NCI-H2196 (cell line): ENCODE results near the gene DDX11.
"Not testable (repeated sequence)": the region's sequence is repeated elsewhere in the genome, so short reads cannot be mapped to it uniquely, and the experiment has no call there.

ENCODE experiments used
- DNase-seq: peaks from one replicate; lab custom pipeline; 2025; ENCODE audit not compliant: unreplicated experiment; lab: John Stamatoyannopoulos, UW

DDX11 gene

GRCh38 chr12:31073527-31074332, at the start of gene DDX11:
TSS of gene DDX11 (plus strand) at chr12:31073860. CDS start at chr12:31078394, 4,534 bp downstream.
- peak; percentile 90 for DNase-seq

- no peak for DNase-seq
Observed at GRCh38 chr12:31026202-31026601, 47.5 kb upstream of the DDX11 start.

- DNase-seq: not testable (repeated sequence)
Observed at GRCh38 chr12:31027006-31027405, 46.7 kb upstream of the DDX11 start.

GRCh38 chr12:31029468-31029867, 44.2 kb upstream of the DDX11 start:
- DNase-seq: no peak

GRCh38 chr12:31029916-31030562, 43.6 kb upstream of the DDX11 start:
- no peak for DNase-seq

- DNase-seq: no peak
Observed at GRCh38 chr12:31031951-31032335, 41.7 kb upstream of the DDX11 start.

GRCh38 chr12:31033146-31033545, 40.5 kb upstream of the DDX11 start:
- no peak for DNase-seq

GRCh38 chr12:31033681-31034080, 40.0 kb upstream of the DDX11 start:
- DNase-seq: no peak

GRCh38 chr12:31034372-31034771, 39.3 kb upstream of the DDX11 start:
- DNase-seq: no peak

GRCh38 chr12:31035226-31035625, 38.4 kb upstream of the DDX11 start:
- peak; percentile 8 for DNase-seq

- peak; percentile 27 for DNase-seq
Observed at GRCh38 chr12:31035967-31036665, 37.5 kb upstream of the DDX11 start.

- DNase-seq: no peak
Observed at GRCh38 chr12:31037028-31037427, 36.6 kb upstream of the DDX11 start.

GRCh38 chr12:31037931-31038330, 35.7 kb upstream of the DDX11 start:
- DNase-seq: no peak

- DNase-seq: no peak
Observed at GRCh38 chr12:31041033-31041564, 32.6 kb upstream of the DDX11 start.

- not testable (repeated sequence) for DNase-seq
Observed at GRCh38 chr12:31050143-31050542, 23.5 kb upstream of the DDX11 start.

- not testable (repeated sequence) for DNase-seq
Observed at GRCh38 chr12:31050548-31050947, 23.1 kb upstream of the DDX11 start.

GRCh38 chr12:31051692-31052091, 22.0 kb upstream of the DDX11 start:
- not testable (repeated sequence) for DNase-seq

- not testable (repeated sequence) for DNase-seq
Observed at GRCh38 chr12:31052121-31052520, 21.5 kb upstream of the DDX11 start.

- not testable (repeated sequence) for DNase-seq
Observed at GRCh38 chr12:31052666-31053439, 20.8 kb upstream of the DDX11 start.

GRCh38 chr12:31053944-31054343, 19.7 kb upstream of the DDX11 start:
- DNase-seq: peak; percentile 32

GRCh38 chr12:31057671-31058070, 16.0 kb upstream of the DDX11 start:
- no peak for DNase-seq
